Right ventricle myocardium superior (tissue), 1 donor: ENCODE measurements around the gene OLIG2. TPM values are rescaled to one million over a fixed set of nuclear protein-coding genes. Genes with fewer than 3 reads are reported as not detected.

Experiments
- ATAC-seq: fragments of 200-7000 bp; cut with Tn5 transposase; one replicate; pipeline ENCODE4 v1.9.1; 2020; ENCODE audit warnings: mild to moderate bottlenecking; ENCODE audit not compliant: poor library complexity
- DNase-seq: peaks from one replicate; pipeline ENCODE4 v3.0.0-alpha.2; 2020
- intact Hi-C: fragments of 100-400 bp; cut with DNase I; formaldehyde crosslinking; loops from one replicate; pipeline ENCODE4 v1.11.2; 2022
- total RNA-seq: library from RNA; stranded (reverse); fragmentation: NEBNext Ultra II Directional; extraction: Animal tissue kit (Norgen Biotek cat#: 25700); gene quantifications from one replicate; pipeline ENCODE4 v1.2.1, GENCODE V29; 2021
- donor health status: DM: no; HTN: yes; CAD: no; lungs with severe emphysema.

Gene OLIG2
- total RNA-seq, 1 donor from 2014 or later, result not detected

DNA sequence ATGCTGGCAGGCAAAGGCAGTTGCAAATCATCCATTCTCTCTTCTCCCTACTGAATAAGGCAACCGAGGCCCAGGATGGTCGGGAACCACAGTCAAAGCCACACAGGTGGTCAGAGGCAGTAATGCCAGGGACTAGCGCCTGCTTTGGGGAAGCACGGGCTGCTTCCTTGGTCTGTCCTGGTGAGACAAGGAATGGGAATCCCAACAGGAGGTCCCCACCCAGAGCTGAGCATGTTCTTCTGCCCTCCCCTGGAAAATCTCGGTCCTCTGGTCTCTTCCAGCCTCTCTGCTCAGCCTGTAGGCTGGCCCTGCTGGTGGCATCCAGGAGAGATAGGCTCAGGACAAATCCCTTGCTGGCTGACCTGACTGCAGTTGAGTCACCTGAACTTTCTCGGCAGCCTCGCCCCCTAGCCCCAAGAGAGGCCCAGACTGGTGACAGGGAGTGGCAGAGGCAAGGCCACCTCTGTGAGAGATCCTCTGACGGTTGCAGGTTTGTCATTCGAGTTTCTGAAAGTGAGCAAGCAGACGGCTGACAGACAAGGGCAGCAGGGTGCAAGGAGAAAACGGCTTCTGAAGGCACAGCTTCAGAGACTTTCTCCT is 50.0 kb downstream of the OLIG2 start:
- DNase-seq, result no peak
- ATAC-seq, result no peak
- intact Hi-C loops, result loop anchor here (10.0 kb wide), 1 partner anchor 99 kb away; no protein-coding TSS in a partner anchor

DNA sequence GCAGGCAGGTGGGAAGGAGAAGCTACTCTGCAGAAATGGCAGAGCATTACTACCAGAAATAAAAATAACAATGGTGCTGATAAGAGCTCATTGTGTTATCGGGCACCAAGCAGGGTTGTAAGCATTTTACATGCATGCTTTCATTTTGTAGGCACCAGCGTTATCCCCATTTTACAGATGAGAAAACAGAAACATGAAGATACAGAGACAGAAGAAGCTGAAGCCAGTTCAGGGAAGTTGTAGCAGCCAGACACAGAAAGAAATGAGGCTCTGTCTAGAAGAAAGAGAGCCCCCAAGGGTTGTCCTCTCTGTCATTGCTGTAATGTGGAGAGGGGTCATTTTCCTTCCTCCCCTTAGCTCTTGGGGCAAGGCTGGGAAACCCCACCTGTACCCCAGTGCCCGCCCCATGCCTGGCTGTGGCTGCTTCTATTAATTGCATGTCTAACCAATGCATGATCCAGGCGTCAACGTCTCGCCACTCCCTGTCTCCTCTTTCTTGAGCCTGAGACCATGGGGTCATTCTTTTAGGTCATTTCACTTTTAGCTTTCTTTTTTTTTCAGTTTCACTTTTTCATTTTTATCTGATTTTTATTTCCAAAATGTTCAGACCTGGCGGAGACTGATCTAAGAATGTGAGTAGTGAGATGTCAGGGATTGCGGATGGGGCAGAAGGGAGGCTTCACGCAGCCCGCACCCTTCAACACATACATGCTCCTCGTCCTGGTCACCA is 51.0 kb downstream of the OLIG2 start:
- DNase-seq, result no peak
- intact Hi-C loops, result loop anchor here (10.0 kb wide), 1 partner anchor 98 kb away; no protein-coding TSS in a partner anchor
- no peak for ATAC-seq

Other genes starting within 250 kb of the OLIG2 start
- gene OLIG1, start 44.2 kb downstream of the OLIG2 start, total RNA-seq, result 0.59 TPM
- 8.7 TPM for gene IFNAR2, start 204.0 kb downstream of the OLIG2 start, total RNA-seq
- 8.8 TPM for gene IL10RB, start 240.4 kb downstream of the OLIG2 start, total RNA-seq